H1 (cell line): ENCODE measurements around the gene KCND3. TPM values are rescaled to one million over a fixed set of nuclear protein-coding genes. Genes with fewer than 3 reads are reported as not detected.

Source experiments
- EGR1 ChIP-seq: IDR thresholded peaks from 2 replicates; pipeline ENCODE4 v1.6.1; 2011; ENCODE audit warnings: low read depth, low read length, borderline replicate concordance
- EP300 ChIP-seq, 2 experiments: IDR thresholded peaks; 1 replicate in 1 of 2; 2 replicates in 1 of 2; pipeline ENCODE4 v1.6.1; 2011 to 2012; ENCODE audit warnings: low read depth in 2 of 2, low read length in 2 of 2, mild to moderate bottlenecking in 2 of 2, borderline replicate concordance in 1 of 2, inconsistent platforms in 1 of 2, moderate library complexity in 1 of 2
- HDAC6 ChIP-seq: IDR thresholded peaks from one replicate; pipeline ENCODE4 v1.7.1; 2012; ENCODE audit warnings: low read depth, mild to moderate bottlenecking, inconsistent platforms, low read length, moderate library complexity
- RFX5 ChIP-seq: IDR thresholded peaks from 2 replicates; pipeline ENCODE4 v1.6.1; 2011; ENCODE audit warnings: low read depth, low read length, improper control_type of control experiment, borderline replicate concordance
- SIRT6 ChIP-seq: IDR thresholded peaks from one replicate; pipeline ENCODE4 v1.7.1; 2012; ENCODE audit warnings: low read length, inconsistent platforms
- USF2 ChIP-seq: IDR thresholded peaks from 2 replicates; pipeline ENCODE4 v1.6.1; 2011; ENCODE audit warnings: low read length, improper control_type of control experiment
- polyA plus RNA-seq, 7 experiments: library from polyadenylated mRNA; depleted of rRNA in 3 of 7; stranded (reverse) in 5 of 7; unstranded in 2 of 7; fragments of >200 nt in 5 of 7; fragments of 200-250 nt in 2 of 7; gene quantifications; 1 replicate in 5 of 7; 2 replicates in 1 of 7; 4 replicates in 1 of 7; pipeline versions ENCODE4 v1.2.1 to v1.2.3, GENCODE V29; 2011 to 2013; ENCODE audit warnings: missing spikeins in 2 of 7, mixed read lengths in 2 of 7
- total RNA-seq: library from RNA; stranded (reverse); fragmentation: NEBNext Ultra II Directional; extraction: Animal tissue kit (Norgen Biotek cat#: 25700); gene quantifications from 2 replicates; pipeline ENCODE4 v1.2.1, GENCODE V29; 2021

KCND3 gene
- total and polyA plus RNA-seq, 2 of the 8 experiments (the other 6 are each of a cell fraction or from before 2014, with no cell fraction given) = 0.14 to 0.48 TPM

- TF ChIP-seq EP300 (IDR thresholded peaks at IDR 0.05; ENCODE audit: borderline replicate concordance in 1 of 2, low read depth in 2 of 2, low read length in 2 of 2) = no peak
- TF ChIP-seq HDAC6 = no peak
- no peak for TF ChIP-seq SIRT6
- TF ChIP-seq USF2 = no peak
- no peak for TF ChIP-seq RFX5
- no peak for TF ChIP-seq EGR1
Observed at GRCh38 chr1:111803951-111804350, 185.5 kb downstream of the KCND3 start (continued).
